Fibroblast of skin of scalp (primary cell): Measurements from ENCODE around the gene SELP. TPM values are rescaled to one million over a fixed set of nuclear protein-coding genes. Genes with fewer than 3 reads are reported as not detected.
"Not testable (repeated sequence)": the region's sequence is repeated elsewhere in the genome, so short reads cannot be mapped to it uniquely, and the experiment has no call there.

Experiments used
- DNase-seq: peaks from one replicate; pipeline ENCODE4 v3.0.0-alpha.2; 2013
- polyA plus RNA-seq, 2 experiments: library from polyadenylated mRNA; unstranded; fragments of 120-200 nt; gene quantifications; one replicate each; pipeline ENCODE4 v1.2.1, GENCODE V29; 2013; ENCODE audit not compliant: insufficient read length in 2 of 2

The SELP gene
- polyA plus RNA-seq (2013, experiment 1 of 2; ENCODE audit: insufficient read length): not detected
- polyA plus RNA-seq (2013, experiment 2 of 2; ENCODE audit: insufficient read length): not detected

DNA sequence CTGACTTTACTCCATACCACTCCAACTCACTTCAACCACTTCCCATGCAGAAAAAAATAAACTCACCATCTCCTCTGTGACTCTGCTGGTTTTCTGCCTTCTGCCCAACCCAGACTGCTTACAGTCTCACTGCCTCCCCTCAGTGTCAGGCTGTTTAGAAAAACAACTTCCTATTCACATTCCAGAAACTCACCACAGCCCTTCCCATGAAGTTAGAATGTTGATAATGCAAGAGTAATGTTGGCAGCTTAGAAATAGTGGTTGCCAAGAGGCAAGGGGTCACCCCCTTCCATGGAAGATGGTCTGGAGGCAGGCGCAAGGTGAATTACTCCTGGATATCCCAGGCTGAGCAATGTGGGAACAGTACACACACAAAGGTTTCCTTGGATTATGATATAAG lies at the start of gene SELP:
TSS of gene SELP (minus strand) at position 119 of the 400 bp plus-strand sequence. CDS start at position 69, 50 bp downstream.
- no peak for DNase-seq

- DNase-seq: no peak
These were observed 49.8 kb upstream of the SELP start for GRCh38 chr1:169679692-169680091.

DNA sequence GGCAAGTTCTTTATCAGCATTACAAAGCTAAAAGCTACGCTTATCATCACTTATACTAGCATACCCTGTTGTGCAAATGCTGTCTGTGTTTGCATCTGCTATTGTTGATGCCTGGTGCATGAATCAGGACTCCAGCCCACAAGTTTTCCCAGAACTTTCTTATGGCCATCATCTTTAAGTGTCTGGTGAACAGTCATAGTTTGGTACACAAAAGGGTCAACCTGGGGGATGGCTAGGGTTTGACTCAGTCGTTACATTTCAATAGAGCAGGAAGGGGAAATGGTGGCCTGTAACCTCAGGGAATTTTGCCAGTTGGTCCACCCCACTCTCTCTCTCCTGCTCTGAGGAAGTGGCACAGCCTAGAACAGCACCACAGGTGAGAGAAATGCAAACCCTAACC lies 46.1 kb upstream of the SELP start:
- no peak for DNase-seq

DNA sequence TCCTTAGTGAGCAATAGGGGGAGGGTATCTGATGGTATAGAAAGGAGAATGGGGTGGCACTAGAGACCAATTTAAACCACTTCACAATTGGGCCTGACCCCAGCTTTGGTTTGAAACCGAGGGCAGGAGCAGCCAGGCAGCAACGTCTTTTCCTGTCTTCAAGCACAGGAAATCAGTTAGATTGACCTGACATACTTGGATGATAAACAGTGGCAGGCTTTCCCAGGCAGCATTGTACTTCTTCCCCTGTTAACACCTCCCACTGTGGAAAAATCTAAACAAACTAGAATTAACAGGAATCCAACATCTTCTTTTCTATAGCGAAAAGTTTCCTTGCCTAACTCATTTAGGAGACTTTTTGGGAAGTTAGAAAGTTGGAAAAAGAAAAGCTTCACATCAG lies 40.9 kb upstream of the SELP start:
- no peak for DNase-seq

- DNase-seq: not testable (repeated sequence)
These were observed 40.3 kb upstream of the SELP start for GRCh38 chr1:169670244-169670643.

GRCh38 chr1:169667699-169668596 lies 38.0 kb upstream of the SELP start:
- not testable (repeated sequence) for DNase-seq

DNA sequence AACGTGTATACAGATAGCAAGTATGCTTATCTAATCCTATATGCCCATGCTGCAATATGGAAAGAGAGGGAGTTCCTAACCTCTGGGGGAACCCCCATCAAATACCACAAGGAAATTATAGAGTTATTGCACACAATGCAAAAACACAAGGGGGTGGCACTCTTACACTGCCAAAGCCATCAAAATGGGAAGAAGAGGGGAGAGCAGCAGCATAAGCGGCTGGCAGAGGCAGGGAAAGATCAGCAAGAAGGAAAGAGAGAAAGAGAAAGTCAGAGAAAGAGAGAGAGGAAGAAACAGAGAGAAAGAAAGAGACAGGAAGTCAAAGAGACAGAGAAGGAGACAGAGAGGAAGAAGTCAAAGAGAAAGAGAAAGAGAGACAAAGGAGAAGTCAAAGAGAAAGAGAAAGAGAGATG lies 37.3 kb upstream of the SELP start:
- DNase-seq: not testable (repeated sequence)

- not testable (repeated sequence) for DNase-seq
These were observed 32.8 kb upstream of the SELP start for GRCh38 chr1:169662680-169663079.

DNA sequence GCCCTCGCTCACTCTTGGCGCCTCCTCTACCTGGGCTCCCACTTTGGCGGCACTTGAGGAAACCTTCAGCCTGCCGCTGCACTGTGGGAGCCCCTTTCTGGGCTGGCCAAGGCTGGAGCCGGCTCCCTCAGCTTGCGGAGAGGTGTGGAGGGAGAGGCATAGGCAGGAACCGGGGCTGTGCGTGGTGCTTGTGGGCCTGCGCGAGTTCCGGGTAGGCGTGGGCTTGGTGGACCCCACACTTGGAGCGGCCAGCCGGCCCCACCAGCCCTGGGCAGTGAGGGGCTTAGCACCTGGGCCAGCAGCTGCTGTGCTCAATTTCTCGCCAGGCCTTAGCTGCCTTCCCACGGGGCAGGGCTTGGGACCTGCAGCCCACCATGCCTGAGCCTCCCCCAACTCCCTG lies 31.1 kb upstream of the SELP start:
- DNase-seq: not testable (repeated sequence)

- DNase-seq: not testable (repeated sequence)
These were observed 28.9 kb upstream of the SELP start for GRCh38 chr1:169658777-169659176.

GRCh38 chr1:169653873-169654272 lies 23.9 kb upstream of the SELP start:
- DNase-seq: no peak

DNA sequence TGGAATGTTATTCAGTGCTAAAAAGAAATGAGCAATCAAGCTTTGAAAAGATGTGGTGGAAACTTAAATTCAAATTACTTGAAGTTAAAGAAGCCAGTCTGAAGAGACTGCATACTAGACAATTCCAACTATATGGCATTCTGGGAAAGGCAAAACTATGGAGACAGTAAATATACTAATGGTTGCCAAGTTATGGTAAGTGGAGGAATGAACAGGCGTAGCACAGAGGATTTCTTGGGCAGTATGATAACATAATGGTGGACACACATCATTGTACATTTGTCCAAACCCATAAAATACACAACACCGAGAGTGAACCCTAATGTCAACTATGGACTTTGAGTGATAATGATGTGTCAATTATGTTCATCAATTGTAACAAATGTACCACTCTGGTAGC lies 21.1 kb upstream of the SELP start:
- no peak for DNase-seq

DNA sequence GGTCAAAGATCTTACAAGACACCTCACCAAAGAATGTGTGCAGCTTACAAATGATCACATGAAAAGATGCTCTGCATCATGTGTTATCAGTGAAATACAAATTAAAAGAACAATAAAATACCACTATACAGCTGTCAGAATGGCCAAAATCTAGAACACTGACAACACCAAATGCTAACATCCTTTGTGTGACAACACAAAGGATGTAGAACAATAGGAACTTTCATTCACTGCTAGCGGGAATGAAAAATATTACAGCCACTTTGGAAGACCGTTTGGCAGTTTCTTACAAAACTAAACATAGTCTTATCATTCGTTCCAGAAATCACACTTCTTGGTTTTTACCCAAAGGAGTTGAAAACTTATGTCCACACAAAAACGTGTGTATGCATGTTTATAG lies 20.6 kb upstream of the SELP start:
- no peak for DNase-seq

DNA sequence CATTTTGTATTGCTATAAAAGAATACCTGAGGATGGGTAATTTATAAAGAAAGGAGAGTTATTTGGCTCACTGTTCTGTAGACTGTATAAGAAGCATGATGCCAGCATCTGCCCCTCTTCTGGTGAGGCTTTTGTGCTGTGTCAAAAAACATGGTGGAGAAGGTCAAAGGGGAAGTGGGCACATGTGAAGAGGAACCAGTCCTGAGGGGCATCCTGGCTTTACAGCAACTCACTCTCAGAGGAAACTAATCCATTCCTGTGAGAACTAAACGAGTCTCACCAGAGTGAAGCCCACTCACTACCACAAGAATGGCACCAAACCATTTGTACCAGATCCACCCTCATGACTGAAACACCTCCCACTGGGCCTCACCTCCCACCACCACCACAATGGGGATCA lies 18.8 kb upstream of the SELP start:
- DNase-seq: no peak

- no peak for DNase-seq
These were observed 18.3 kb upstream of the SELP start for GRCh38 chr1:169648187-169648586.

- DNase-seq: no peak
These were observed 17.6 kb upstream of the SELP start for GRCh38 chr1:169647512-169647911.

- no peak for DNase-seq
These were observed 14.4 kb upstream of the SELP start for GRCh38 chr1:169644297-169644696.

- DNase-seq: no peak
These were observed 5.0 kb upstream of the SELP start for GRCh38 chr1:169634877-169635276.

DNA sequence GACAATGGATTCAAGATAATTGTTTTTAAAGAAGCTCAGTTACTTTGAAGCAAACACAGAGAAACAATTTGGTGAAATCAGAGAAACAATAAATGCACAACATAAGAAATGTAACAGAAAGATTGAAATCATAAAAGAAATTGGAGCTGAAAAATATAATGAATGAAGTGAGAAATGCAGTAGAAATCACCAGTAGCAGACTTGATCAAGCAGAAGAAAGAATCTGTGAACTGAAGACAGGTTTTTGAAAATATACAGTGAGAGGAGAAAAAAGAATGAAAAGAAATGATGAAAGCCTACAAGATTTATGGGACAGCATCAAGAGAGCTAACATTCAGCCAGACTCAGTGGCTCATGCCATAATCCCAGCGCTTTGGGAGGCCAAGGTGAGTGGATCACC lies 4.2 kb upstream of the SELP start:
- no peak for DNase-seq

- no peak for DNase-seq
These were observed 1.3 kb upstream of the SELP start for GRCh38 chr1:169631249-169631648.

- no peak for DNase-seq
These were observed 5.0 kb downstream of the SELP start for GRCh38 chr1:169624912-169625311.

DNA sequence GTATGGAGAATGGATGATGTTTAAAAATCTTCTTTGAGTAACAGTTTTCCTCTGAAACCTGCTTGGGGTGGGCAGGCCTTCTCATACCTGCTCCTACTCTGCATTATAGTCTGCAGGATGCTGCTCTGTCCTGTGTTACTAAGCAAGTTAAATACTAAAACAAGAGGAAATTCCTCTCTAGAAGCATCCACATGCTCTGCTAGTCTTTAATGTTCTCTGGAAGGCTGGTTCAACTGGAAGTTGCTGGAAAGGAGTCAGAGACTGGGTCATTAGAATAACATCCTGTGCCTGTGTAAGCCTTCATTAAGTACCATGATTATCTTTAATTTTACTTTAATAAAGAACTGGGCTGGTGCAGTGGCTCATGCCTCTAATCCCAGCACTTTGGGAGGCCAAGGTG lies 5.8 kb downstream of the SELP start:
- no peak for DNase-seq

GRCh38 chr1:169623132-169623926 lies 6.6 kb downstream of the SELP start:
- DNase-seq: no peak
